ENCODE measurements around the gene KIF26B. TPM values are rescaled to one million over a fixed set of nuclear protein-coding genes. Genes with fewer than 3 reads are reported as not detected.

Gene KIF26B
- total RNA-seq, 1 donor from 2014 or later, result 8.8 TPM

DNA sequence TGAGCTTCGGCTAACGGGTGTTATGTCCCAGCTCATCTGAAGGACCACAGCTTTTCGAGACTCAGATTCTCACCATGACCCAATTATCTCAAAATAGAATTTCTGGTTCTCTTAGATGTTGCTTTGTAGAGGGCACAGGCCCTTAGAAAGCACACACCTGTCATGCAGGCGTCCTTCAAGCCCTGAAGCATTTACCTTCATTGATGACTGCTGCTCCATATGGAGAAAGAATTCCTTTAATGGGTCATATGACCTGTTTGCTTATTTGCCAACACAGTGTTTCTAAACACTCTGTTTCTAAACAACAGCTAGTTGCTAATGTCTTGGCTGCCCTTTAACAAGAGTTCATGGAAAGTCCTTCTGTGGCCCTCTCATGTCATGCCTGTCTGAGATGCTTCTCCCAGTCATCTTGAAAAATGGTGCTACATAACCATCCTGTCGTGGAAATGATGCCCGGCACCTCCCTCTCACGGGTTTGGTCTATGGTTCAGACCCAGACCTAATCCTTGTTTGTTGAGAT is 495.7 kb downstream of the KIF26B start:
- H3K4me1 Mint-ChIP-seq (ENCODE audit: unreplicated experiment), result no peaks in the 10 kb centered on the region
- no peak overlapping the region for H3K4me3 Mint-ChIP-seq (ENCODE audit: unreplicated experiment)
- H3K27ac Mint-ChIP-seq (ENCODE audit: unreplicated experiment), result no peak overlapping the region
- DNase-seq (ENCODE audit: extremely low spot score, unreplicated experiment), result no peak
- H3K36me3 Mint-ChIP-seq (ENCODE audit: unreplicated experiment), result no peaks in the 10 kb centered on the region
- TF ChIP-seq CTCF (IDR thresholded peaks at IDR 0.05), result no peak
- peaks cover 11% of the 10 kb centered on the region for H3K27me3 Mint-ChIP-seq (ENCODE audit: unreplicated experiment)
- no peaks in the 10 kb centered on the region for H3K9me3 Mint-ChIP-seq (ENCODE audit: unreplicated experiment)

DNA sequence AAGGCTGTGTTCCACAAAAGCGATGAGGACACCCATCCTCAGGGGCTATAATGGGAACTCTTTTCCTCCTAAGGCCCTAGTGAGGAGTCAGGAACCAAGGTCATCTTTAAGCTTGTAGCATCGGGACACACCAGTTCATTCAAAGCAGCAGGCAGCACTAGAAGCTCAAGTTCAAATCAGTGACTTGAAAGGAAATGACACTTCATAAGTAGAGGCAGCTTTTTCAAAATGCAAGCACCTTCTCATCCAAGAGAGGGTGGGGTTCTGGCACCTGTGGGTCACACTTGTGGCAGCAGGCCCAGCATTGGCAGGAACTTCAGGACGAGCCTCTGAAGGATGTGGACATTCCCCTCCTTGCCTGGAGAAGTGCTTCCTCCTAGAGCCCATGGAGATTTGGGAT is 496.3 kb downstream of the KIF26B start:
- Mint-ChIP-seq H3K4me3 (ENCODE audit: unreplicated experiment) (no peak overlapping the region), H3K27ac (ENCODE audit: unreplicated experiment) (no peak overlapping the region), H3K4me1 (ENCODE audit: unreplicated experiment) (no peaks in the 10 kb centered on the region), H3K36me3 (ENCODE audit: unreplicated experiment) (no peaks in the 10 kb centered on the region), H3K9me3 (ENCODE audit: unreplicated experiment) (no peaks in the 10 kb centered on the region), H3K27me3 (ENCODE audit: unreplicated experiment) (peaks cover 11% of the 10 kb centered on the region)
- no peak for TF ChIP-seq CTCF (IDR thresholded peaks at IDR 0.05)
- DNase-seq (ENCODE audit: extremely low spot score, unreplicated experiment), result no peak

DNA sequence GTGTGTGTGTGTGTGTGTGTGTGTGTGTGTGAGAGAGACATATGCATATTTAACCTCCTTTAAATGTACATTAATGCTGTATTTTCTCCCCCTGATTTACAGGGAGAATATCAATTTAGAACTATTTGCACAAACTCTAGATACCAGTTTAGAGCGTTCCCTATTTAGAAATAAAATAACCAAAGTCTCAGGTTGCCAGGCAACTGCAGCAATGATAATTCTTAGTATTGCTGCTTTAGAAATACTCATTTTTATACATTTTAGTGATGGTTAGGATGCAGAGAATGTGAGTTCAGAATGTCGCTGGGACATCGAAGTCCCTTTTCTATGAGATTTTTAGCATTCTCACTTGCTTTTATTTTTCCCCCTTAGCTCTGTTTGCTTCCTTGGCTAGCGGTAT is 497.3 kb downstream of the KIF26B start:
- Mint-ChIP-seq H3K27me3 (ENCODE audit: unreplicated experiment) (peaks cover 9% of the 10 kb centered on the region), H3K27ac (ENCODE audit: unreplicated experiment) (no peak overlapping the region), H3K4me3 (ENCODE audit: unreplicated experiment) (no peak overlapping the region), H3K36me3 (ENCODE audit: unreplicated experiment) (no peaks in the 10 kb centered on the region), H3K4me1 (ENCODE audit: unreplicated experiment) (no peaks in the 10 kb centered on the region), H3K9me3 (ENCODE audit: unreplicated experiment) (no peaks in the 10 kb centered on the region)
- no peak for DNase-seq (ENCODE audit: extremely low spot score, unreplicated experiment)
- TF ChIP-seq CTCF (IDR thresholded peaks at IDR 0.05), result no peak

GRCh38 chr1:245652660-245653427 is 498.1 kb downstream of the KIF26B start:
- no peak overlapping the region for H3K27ac Mint-ChIP-seq (ENCODE audit: unreplicated experiment)
- H3K36me3 Mint-ChIP-seq (ENCODE audit: unreplicated experiment), result no peaks in the 10 kb centered on the region
- no peak overlapping the region for H3K4me3 Mint-ChIP-seq (ENCODE audit: unreplicated experiment)
- no peaks in the 10 kb centered on the region for H3K4me1 Mint-ChIP-seq (ENCODE audit: unreplicated experiment)
- no peaks in the 10 kb centered on the region for H3K9me3 Mint-ChIP-seq (ENCODE audit: unreplicated experiment)
- no peak for DNase-seq (ENCODE audit: extremely low spot score, unreplicated experiment)
- peaks cover 9% of the 10 kb centered on the region for H3K27me3 Mint-ChIP-seq (ENCODE audit: unreplicated experiment)
- TF ChIP-seq CTCF (IDR thresholded peaks at IDR 0.05), result no peak

DNA sequence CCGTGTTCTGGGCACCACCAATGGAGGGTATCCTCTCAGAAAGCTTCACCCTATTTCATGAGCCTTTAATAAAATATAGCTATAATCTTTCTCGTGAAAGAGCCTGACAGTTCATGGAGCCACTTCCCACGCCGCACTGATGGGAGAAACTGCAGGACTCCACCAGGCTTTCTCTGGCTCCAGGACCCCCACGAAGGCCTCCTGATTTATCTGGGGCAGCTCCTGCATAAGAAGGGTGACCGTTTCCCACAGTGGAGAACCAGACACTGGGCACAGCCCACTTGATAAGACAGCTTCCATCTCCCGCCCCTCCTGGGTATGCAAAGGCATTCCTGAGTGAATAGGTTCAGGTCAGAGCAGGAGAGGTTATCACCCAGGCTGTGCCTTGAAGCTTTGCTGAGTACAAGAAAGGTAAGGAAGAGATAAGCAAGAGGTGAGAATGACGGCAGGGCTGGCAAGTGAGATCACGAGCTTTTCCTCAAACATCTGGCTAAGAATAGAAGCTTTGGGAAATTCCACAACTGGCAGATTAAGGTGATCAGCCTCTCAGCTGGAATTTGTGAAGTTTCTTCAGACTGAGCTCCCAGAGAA is 499.8 kb downstream of the KIF26B start:
- no peaks in the 10 kb centered on the region for H3K4me1 Mint-ChIP-seq (ENCODE audit: unreplicated experiment)
- no peak for TF ChIP-seq CTCF (IDR thresholded peaks at IDR 0.05)
- H3K9me3 Mint-ChIP-seq (ENCODE audit: unreplicated experiment), result no peaks in the 10 kb centered on the region
- H3K4me3 Mint-ChIP-seq (ENCODE audit: unreplicated experiment), result no peak overlapping the region
- H3K36me3 Mint-ChIP-seq (ENCODE audit: unreplicated experiment), result no peaks in the 10 kb centered on the region
- no peaks in the 10 kb centered on the region for H3K27me3 Mint-ChIP-seq (ENCODE audit: unreplicated experiment)
- H3K27ac Mint-ChIP-seq (ENCODE audit: unreplicated experiment), result no peak overlapping the region
- DNase-seq (ENCODE audit: extremely low spot score, unreplicated experiment), result peak; percentile 60

Measured in osteocyte (in vitro differentiated cells).